Neural crest cell (in vitro differentiated cells): ENCODE results near the gene PTPRM. TPM values are rescaled to one million over a fixed set of nuclear protein-coding genes. Genes with fewer than 3 reads are reported as not detected.

Experiments
- DNase-seq: peaks from one replicate; pipeline ENCODE4 v3.0.0; 2021; ENCODE audit warnings: low read depth, mixed read lengths, low spot score
- H3K27ac Mint-ChIP-seq: one replicate; pipeline ENCODE4 v1.8.0; 2021; ENCODE audit warnings: mild to moderate bottlenecking, mixed read lengths; ENCODE audit not compliant: unreplicated experiment
- H3K27me3 Mint-ChIP-seq: 2 replicates; pipeline ENCODE4 v1.8.0; 2021; ENCODE audit warnings: low read depth, mild to moderate bottlenecking, mixed read lengths
- H3K36me3 Mint-ChIP-seq: 2 replicates; pipeline ENCODE4 v1.8.0; 2021; ENCODE audit warnings: low read depth, mild to moderate bottlenecking, mixed read lengths
- H3K4me1 Mint-ChIP-seq: 2 replicates; pipeline ENCODE4 v1.8.0; 2021; ENCODE audit warnings: mixed read lengths
- H3K4me3 Mint-ChIP-seq: one replicate; pipeline ENCODE4 v1.8.0; 2021; ENCODE audit warnings: mild to moderate bottlenecking, mixed read lengths
- H3K9me3 Mint-ChIP-seq: 2 replicates; pipeline ENCODE4 v1.8.0; 2021; ENCODE audit warnings: mixed read lengths
- total RNA-seq: library from RNA; stranded (reverse); gene quantifications from 2 replicates; pipeline ENCODE4 v1.2.1, GENCODE V29; 2021
- TF ChIP-seq, protein P1 (sequence below): fragments of 200-600 bp; sonication (generic); conservative IDR thresholded peaks from 2 replicates; pipeline ENCODE4 v1.5.0; 2021; ENCODE audit warnings: antibody characterized with exemption, mild to moderate bottlenecking

PTPRM gene
- total RNA-seq, 1 donor from 2014 or later = 7.7 TPM

DNA sequence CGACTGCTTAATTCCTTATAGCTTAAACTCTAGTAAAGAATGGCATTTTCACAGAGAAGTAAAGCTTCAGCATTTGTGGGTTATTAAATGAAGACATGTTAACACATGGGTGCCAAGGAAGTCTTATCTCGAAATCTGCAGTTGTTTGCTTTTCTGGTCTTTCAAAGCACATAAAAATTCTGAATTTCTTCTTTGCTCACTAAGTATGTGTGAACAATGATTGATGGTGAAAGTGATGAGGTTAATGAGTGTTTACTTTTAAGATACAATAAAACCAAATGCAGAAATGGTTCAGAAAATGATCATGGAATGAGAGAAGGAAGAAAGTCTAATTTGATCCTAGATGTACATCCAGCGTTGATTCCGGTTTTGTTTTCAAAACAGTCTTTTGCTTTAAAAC is 807.6 kb downstream of the PTPRM start:
- peaks cover 2% of the 10 kb centered on the region for H3K36me3 Mint-ChIP-seq
- DNase-seq = no peak
- no peak overlapping the region for H3K4me3 Mint-ChIP-seq
- no peaks in the 10 kb centered on the region for H3K4me1 Mint-ChIP-seq
- no peak overlapping the region for H3K27ac Mint-ChIP-seq
- H3K27me3 Mint-ChIP-seq = peaks cover 8% of the 10 kb centered on the region
- no peaks in the 10 kb centered on the region for H3K9me3 Mint-ChIP-seq
- TF ChIP-seq, protein P1, sequence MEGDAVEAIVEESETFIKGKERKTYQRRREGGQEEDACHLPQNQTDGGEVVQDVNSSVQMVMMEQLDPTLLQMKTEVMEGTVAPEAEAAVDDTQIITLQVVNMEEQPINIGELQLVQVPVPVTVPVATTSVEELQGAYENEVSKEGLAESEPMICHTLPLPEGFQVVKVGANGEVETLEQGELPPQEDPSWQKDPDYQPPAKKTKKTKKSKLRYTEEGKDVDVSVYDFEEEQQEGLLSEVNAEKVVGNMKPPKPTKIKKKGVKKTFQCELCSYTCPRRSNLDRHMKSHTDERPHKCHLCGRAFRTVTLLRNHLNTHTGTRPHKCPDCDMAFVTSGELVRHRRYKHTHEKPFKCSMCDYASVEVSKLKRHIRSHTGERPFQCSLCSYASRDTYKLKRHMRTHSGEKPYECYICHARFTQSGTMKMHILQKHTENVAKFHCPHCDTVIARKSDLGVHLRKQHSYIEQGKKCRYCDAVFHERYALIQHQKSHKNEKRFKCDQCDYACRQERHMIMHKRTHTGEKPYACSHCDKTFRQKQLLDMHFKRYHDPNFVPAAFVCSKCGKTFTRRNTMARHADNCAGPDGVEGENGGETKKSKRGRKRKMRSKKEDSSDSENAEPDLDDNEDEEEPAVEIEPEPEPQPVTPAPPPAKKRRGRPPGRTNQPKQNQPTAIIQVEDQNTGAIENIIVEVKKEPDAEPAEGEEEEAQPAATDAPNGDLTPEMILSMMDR = no peak

DNA sequence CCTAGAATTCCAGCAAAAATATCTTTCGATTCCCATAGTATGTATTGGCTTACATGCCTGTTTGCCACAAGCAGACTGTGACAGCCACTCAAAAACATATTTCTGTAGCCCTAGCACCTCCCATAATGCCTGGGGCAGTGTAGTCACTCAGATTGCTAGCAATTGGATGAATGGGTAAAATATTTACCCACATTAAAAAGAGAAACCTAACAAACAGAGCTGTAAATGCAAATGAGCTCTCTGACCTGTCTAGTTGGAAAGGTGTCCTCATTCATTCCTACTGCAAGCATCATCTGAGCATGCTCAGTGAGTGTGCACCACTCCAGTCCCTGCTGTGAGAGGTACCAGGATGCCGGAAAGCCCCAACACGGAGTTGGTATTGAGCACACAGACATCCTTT is 808.1 kb downstream of the PTPRM start:
- DNase-seq = no peak
- no peak overlapping the region for H3K4me3 Mint-ChIP-seq

DNA sequence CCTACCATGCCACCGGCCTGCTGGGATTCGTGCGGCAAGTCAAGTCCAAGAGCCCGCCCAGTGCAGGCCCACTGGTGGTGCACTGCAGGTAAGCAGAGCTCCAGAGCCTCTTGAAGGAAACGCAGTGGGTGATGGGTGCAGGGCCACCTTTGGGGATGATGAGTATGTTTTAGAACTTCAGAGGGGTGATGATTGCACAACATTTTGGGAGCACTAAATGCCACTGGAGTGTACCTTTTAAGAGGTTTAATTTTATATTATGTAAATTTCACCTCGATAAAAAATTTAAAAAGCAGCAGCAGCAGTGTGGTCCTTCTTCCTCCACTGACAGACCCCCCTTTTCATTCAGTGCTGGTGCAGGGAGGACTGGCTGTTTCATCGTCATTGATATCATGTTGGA is 809.0 kb downstream of the PTPRM start:
- H3K9me3 Mint-ChIP-seq = no peaks in the 10 kb centered on the region
- H3K27me3 Mint-ChIP-seq = peaks cover 4% of the 10 kb centered on the region
- TF ChIP-seq, protein P1 = no peak
- peak overlapping the region; percentile 70 for H3K27ac Mint-ChIP-seq
- H3K4me3 Mint-ChIP-seq = no peak overlapping the region
- DNase-seq = no peak
- no peaks in the 10 kb centered on the region for H3K4me1 Mint-ChIP-seq
- peaks cover 2% of the 10 kb centered on the region for H3K36me3 Mint-ChIP-seq

More for the DNA sequence above, 808.1 kb downstream of the PTPRM start:
- no peaks in the 10 kb centered on the region for H3K4me1 Mint-ChIP-seq
- H3K27ac Mint-ChIP-seq = no peak overlapping the region
- H3K9me3 Mint-ChIP-seq = no peaks in the 10 kb centered on the region
- H3K36me3 Mint-ChIP-seq = peaks cover 2% of the 10 kb centered on the region
- peaks cover 4% of the 10 kb centered on the region for H3K27me3 Mint-ChIP-seq
- TF ChIP-seq, protein P1 = no peak

DNA sequence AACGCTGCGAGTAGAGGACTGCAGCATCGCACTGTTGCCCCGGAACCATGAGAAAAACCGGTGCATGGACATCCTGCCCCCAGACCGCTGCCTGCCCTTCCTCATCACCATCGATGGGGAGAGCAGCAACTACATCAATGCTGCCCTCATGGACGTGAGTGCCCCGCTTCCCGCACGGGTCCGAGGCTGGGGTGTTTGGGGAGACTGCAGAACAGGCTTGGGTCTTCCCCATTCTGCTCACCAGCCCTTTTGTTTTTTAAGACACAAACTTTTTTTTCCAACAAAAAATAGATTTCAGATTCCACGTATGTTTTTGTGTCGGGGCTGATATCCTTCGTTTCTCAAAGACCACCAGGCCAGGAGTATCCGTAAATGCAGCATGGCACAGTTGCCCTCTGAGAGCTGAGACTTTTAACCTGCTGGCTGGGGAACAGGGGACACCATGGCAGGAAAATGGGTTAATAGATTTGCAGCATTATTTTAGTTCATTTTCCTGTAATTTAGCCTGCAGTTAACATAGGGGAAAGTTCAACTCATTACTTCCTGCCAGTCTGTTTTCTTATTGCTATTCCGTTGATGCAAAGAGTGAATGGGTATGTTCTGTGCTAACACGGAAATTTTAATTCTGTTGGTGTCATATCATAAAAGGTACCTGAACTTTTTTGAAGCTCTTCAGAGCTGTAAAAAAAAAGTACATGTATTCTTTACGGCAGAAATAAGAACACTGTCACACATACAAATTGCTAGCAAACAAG is 812.2 kb downstream of the PTPRM start:
- no peaks in the 10 kb centered on the region for H3K36me3 Mint-ChIP-seq
- H3K9me3 Mint-ChIP-seq = no peaks in the 10 kb centered on the region
- TF ChIP-seq, protein P1 = no peak
- no peak overlapping the region for H3K4me3 Mint-ChIP-seq
- H3K27ac Mint-ChIP-seq = no peak overlapping the region
- H3K27me3 Mint-ChIP-seq = no peaks in the 10 kb centered on the region
- DNase-seq = no peak
- no peaks in the 10 kb centered on the region for H3K4me1 Mint-ChIP-seq

DNA sequence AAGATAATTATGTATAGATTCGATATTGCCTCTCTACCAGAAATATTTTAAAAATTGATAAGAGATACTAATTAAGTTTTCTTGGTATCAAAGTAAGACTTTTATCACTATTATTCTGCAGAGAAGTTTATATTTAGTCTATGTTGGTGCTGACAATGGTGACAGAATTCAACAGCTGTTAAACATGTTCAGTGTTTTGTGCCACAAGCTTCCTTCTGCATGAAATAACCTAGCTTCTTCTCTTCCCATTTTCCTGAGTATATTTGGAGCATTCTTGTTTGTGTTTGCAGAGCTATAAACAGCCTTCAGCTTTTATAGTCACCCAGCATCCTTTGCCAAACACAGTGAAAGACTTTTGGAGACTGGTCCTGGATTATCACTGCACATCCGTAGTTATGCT is 812.9 kb downstream of the PTPRM start:
- no peaks in the 10 kb centered on the region for H3K27me3 Mint-ChIP-seq

More for the DNA sequence above, 812.9 kb downstream of the PTPRM start:
- DNase-seq = no peak
- Mint-ChIP-seq H3K36me3 (no peaks in the 10 kb centered on the region), H3K4me1 (no peaks in the 10 kb centered on the region), H3K27ac (no peak overlapping the region), H3K4me3 (no peak overlapping the region), H3K9me3 (no peaks in the 10 kb centered on the region)
- TF ChIP-seq, protein P1 = no peak
